ENCODE measurements around the gene NFAT5.
A peak's percentile ranks its signal among the peaks of the same experiment; 100 is the strongest.
"Not testable (repeated sequence)": the region's sequence is repeated elsewhere in the genome, so short reads cannot be mapped to it uniquely, and the experiment has no call there.

The NFAT5 gene

DNA sequence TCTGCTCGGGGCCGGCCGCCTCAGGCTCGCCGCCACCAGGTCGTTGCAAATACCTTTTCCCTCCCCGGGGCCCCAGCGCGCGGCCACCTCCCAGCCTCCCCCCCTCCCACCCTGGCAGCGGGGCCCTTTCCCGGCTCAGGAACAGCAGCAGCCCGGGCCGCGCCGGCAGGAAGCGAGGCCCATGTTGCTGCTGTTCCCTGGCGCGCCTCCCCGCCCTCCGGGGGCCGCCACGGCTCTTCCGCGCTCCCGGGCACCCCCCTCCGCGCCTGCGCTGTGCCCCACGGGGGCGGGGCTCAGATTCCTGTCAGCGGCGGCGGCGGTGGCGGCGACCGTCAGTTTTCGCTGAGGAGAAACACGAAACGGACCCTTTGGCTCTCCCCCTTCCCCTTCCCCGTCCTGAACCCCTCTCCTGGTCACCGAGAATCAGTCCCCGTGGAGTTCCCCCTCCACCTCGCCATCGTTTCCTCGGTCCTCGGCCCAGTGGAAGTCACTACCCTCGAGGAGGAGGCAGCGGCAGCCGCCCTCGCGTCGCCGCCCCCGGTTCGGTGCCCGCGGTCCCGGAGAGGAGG is at the start of gene NFAT5:
Gene NFAT5, plus strand, starts transcription at position 296 of the 569 bp plus-strand sequence. CDS start 336 bp downstream, outside the sequence.
- DNase-seq (ENCODE audit: low spot score), result peak; percentile 79

GRCh38 chr16:69517914-69518313 is 47.9 kb upstream of the NFAT5 start:
- DNase-seq (ENCODE audit: low spot score), result not testable (repeated sequence)

DNA sequence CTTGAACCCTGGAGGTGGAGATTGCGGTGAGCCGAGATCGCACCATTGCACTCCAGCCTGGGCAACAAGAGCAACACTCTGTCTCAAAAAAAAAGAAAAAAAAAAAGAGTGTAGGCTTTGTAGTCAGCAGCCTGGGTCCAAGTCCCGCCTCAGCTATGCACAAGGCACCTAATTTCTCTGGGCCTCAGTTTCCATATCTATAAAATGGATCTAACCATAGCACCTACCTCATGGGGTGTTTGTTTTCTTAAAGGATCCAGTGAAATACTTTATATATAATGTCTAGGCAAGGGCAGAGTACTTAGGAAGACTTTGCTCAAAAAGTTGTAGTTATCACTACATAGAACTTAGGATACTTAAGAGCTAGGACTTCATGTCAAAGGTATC is 45.4 kb upstream of the NFAT5 start:
- no peak for DNase-seq (ENCODE audit: low spot score)

- no peak for DNase-seq (ENCODE audit: low spot score)
Measured at GRCh38 chr16:69520800-69521602, 44.8 kb upstream of the NFAT5 start.

- DNase-seq (ENCODE audit: low spot score), result no peak
Measured at GRCh38 chr16:69522041-69522578, 43.7 kb upstream of the NFAT5 start.

GRCh38 chr16:69522732-69523404 is 42.9 kb upstream of the NFAT5 start:
- no peak for DNase-seq (ENCODE audit: low spot score)

- DNase-seq (ENCODE audit: low spot score), result no peak
Measured at GRCh38 chr16:69523566-69524305, 42.0 kb upstream of the NFAT5 start.

DNA sequence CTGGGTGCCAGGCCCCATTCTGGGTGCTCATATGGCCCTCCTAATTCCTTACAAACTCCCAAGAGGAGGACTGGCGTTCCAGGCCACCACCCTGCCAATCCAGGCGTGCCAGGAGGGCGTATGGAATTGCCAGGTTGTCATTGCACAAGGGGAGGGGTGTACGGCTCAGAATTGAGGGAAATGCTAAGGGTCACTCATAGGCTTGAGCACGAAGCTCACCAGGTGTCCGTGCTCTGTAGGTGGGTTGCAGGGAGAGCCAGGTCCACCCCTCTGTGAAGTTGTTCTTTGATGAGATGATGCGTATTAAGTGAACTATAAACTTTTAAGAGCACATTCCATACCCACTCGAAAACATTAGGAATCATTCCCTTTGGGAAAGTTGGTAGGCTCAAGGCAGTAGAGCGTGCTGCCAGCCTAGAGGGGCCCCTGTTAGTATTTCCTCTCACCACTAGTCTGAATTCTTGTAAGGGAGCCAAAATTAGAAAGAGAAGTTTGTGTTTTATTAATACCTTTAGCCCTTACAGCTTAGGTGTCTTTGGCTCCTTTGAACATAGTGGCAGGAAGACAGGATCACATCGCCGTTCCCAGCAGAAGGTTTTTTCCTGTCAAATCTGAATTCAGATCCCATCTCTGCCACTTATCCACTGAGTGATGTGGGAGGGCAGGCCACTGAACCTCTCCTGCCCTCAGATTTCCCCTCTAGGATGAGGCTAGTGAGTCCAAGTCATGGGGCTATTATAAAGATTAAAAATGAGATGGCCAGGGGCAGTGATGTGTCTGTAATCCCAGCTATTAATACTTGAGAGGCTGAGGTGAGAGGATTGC is 38.7 kb upstream of the NFAT5 start:
- no peak for DNase-seq (ENCODE audit: low spot score)

DNA sequence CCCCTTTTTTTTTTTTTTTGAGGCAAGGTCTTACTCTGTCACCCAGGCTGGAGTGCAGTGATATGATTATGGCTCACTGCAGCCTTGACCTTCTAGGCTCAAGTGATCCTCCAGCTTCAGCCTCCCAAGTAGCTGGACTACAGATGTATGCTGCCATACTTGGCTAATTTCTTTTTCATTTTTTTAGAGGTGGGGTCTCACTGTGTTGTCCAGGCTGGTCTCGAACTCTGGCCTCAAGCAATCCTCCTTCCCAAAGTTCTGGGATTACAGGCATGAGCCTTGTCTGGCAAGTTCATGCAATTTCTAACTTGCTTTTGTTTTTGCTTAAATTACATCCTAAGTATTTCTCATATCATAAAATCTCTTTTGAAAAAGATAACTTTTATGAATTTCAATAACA is 33.8 kb upstream of the NFAT5 start:
- no peak for DNase-seq (ENCODE audit: low spot score)

DNA sequence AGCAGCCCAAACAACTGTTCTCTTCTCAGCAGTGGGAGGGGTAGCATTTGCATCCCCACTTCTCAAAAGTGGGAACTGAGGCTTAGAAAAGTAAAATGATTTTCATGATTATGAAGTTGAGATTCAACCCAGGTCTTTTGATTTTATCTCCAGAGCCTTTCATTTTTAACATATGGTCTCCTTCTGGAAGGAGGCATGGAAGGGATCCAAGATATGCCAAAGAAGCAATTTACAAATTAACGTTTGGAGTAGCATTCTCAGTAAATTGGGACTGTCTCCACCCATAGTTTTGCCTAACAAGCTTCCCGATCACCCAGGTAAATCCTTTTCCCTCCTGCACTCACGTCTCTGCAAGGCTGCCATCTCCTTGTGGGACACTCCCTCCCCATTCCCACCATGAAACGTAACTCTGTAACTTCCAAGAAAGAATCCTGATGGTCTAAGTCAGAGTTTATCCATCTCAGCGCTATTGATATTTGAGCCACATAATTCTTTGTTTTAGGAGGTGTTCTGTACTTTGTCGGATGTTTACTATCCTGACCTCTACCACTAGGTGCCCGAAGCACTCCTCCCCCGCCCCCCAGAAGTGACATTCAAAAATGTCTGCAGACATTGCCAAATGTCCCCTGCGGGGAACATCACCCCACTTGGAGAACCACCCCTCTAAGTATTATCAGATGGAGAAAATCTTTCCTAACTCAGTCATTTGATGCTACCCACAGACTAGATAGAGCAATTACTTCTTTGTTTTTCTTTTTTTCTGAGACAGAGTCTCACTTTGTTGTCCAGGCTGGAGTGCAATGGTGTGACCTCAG is 32.9 kb upstream of the NFAT5 start:
- no peak for DNase-seq (ENCODE audit: low spot score)

DNA sequence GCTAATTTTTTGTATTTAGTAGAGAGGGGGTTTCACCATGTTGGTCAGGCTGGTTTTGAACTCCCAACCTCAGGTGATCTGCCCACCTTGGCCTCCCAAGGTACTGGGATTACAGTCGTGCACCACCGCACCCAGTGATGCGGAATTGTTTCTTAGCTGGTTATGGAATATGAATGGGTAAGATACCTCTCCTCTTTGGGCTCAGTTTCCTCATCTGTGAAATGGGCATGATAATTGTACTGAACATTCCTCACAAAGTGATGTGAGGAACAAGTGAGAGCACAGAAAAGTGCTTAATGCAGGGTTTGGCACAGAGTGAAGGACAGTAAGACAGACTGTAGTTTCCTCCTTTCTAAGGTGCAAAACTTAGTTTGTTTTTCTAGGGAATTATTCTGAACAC is 31.0 kb upstream of the NFAT5 start:
- no peak for DNase-seq (ENCODE audit: low spot score)

GRCh38 chr16:69535123-69536050 is 30.4 kb upstream of the NFAT5 start:
- DNase-seq (ENCODE audit: low spot score), result no peak

GRCh38 chr16:69537706-69538080 is 28.1 kb upstream of the NFAT5 start:
- DNase-seq (ENCODE audit: low spot score), result no peak

DNA sequence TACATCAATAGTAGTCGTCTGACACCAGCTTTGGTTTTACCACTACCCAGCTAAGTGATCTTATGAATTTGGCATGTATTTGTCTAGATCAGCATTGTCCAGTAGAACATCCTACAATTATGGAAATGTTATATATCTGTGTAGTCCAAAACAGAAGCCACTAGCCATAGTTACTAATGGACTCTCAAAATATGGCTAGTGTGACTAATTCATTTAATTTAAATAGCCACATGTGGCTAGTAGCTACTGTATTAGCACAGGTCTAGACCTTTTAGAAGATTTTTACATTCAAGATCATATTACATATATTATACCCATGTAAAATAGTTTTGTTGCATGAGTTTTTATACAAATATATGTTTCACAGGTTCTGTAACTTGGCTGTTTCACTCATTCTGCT is 27.0 kb upstream of the NFAT5 start:
- no peak for DNase-seq (ENCODE audit: low spot score)

DNA sequence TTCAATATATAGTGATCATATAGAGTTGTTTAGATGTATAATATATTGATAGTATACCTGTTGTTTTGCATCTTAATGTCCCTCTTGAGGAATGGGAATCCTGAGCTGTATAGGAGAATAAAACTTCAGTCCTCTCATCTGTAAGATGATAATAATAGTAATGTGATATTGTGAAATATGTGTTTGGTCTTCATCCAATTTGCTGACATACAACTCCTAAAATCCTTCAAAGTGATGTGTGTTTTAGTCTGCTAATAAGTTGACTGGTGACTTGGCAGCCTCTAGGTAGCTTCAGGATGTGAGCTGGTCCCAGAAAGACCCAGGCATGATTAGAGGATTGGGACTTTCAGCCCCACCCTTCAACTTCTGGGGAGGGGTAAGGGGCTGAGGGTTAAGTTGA is 22.8 kb upstream of the NFAT5 start:
- no peak for DNase-seq (ENCODE audit: low spot score)

DNA sequence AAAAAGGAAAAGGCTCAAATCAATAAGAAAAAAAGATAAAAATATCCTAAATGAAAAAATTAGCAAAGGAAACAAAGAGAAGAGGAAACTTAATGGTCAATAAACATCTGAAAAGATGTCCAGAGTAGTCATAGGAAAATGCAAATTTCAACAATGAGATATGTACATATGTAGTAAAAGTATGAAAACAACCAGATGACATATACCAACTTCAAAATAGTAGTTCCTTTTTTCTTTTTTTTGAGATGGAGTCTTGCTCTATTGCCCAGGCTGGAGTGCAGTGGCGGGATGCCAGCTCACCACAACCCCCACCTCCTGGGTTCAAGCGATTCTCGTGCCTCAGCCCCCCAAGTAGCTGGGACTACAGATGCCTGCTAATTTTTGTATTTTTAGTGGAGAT is 21.7 kb upstream of the NFAT5 start:
- no peak for DNase-seq (ENCODE audit: low spot score)

GRCh38 chr16:69546663-69547062 is 19.1 kb upstream of the NFAT5 start:
- DNase-seq (ENCODE audit: low spot score), result not testable (repeated sequence)

DNA sequence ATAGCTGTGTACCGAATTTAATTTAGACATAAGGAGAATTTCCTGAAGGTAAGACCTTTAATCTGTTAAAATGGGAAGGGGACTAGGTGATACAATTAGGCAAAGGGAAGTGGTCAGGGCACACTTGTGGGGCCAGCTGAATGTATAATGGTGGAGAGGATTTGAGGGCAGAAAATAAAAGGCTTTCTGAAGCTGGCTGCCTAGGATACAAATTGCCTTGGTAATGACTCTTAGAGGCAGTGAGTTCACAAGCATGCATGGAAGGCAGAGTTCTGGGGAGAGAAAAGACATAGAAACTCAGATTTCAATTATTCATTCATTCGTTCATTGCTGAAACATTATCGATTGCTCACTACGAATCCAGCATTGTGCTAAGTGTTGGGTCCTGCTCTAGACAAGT is 12.4 kb upstream of the NFAT5 start:
- no peak for DNase-seq (ENCODE audit: low spot score)

GRCh38 chr16:69554495-69554894 is 11.3 kb upstream of the NFAT5 start:
- DNase-seq (ENCODE audit: low spot score), result no peak
